ENCODE results near the gene NEK5.
"Not testable (repeated sequence)": the region's sequence is repeated elsewhere in the genome, so short reads cannot be mapped to it uniquely, and the experiment has no call there.

The NEK5 gene

GRCh38 chr13:52061587-52061986 lies 67.3 kb downstream of the NEK5 start:
- no peak for DNase-seq

DNA sequence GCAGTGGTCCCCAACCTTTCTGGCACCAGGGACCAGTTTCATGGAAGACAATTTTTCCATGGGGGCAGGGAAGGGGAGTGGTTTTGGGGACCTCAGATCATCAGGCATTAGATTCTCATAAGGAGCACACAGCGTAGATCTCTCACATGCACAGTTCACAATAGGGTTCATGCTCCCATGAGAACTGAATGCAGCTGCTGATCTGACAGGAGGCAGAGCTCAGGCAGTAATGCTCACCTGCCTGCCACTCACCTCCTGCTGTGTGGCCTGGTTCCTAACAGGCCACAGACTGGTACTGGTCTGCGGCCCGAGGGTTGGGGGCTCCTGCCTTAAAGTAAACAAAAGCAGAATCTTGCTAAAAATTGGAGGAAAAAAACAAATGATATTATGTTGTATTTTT lies 67.8 kb downstream of the NEK5 start:
- not testable (repeated sequence) for DNase-seq

DNA sequence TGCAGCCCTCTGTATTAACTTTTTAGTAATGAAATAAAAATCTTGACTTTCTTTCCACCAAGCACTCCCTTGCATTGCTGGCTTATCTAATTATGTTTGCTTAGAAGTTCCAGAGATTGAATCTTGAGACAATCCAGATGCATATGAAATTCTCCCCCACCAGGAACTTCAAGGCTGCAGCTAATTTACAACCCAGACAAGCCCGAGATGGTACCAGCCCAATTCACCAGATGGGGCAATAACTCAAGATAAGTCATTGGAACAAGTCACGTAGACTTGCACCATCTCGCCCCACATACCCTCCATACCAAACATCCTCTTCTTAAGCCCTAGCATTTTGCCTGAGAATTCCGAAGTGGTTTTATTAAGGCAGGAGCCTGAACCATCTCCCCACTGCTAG lies 75.4 kb downstream of the NEK5 start:
- DNase-seq, result no peak

GRCh38 chr13:52051400-52051799 lies 77.5 kb downstream of the NEK5 start:
- no peak for DNase-seq

- no peak for DNase-seq
These were observed 80.4 kb downstream of the NEK5 start for GRCh38 chr13:52048516-52048915.

- no peak for DNase-seq
These were observed 81.4 kb downstream of the NEK5 start for GRCh38 chr13:52047463-52047862.

DNA sequence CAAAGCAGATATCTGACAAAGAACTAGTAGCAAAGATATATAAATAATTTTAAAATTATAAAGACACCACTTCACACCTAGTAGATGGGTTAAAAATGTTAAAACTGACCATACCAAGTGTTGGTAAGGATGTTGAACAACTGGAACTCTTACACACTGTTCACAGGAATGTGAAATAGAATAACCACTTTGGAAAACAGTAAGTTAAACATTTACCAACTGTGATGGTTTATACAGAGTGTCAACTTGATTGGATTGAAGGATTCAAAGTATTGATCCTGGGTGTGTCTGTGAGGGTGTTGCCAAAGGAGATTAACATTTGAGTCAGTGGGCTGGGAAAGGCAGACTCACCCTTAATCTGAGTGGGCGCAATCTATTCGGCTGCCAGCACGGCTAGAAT lies 85.2 kb downstream of the NEK5 start:
- no peak for DNase-seq

GRCh38 chr13:52036037-52036436 lies 92.8 kb downstream of the NEK5 start:
- DNase-seq, result no peak

DNA sequence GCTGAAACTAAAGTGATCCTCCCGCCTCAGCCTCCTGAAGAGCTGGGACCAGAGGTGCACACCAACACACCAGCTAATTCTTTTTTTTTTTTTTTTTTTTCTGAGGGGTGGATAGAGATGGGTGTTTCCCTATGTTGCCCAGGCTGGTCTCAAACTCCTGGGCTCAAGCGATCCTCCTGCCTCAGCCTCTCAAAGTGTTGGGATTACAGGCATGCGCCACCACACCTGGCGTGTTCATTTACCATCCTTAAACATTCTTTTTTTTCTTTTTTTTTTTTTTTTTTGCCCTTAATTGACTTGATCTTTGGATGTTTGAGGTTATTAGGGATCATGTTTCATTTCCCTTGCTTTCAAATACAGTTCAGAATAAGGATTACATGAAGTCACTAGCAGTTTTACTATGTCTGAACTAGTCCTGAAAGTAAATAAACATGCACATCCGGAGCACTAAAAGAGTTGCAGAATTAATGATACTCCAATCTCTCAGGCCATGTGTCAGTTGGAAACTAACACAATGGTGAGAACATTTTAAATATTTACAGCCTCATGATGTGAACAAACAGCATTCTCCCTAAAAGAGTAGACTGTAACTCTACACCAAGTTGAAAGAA lies 94.2 kb downstream of the NEK5 start:
- no peak for DNase-seq

DNA sequence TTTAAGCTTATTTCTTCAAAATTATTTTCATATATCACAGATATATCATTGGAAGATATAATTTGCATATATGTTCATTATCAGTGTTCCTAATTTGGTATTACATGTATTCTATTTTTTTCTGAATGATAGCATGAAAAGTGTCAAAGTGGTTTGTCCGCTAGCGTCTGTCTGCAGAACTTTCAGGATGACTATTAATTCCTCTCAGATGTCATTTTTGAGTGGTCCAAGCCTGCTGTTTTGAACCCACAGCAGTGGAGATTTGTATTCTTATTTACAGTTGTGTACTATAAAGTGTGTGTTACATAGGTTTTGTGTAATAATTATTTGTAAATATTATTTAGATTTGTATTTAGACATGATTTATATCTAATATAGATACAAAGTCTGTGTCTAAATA lies 95.8 kb downstream of the NEK5 start:
- no peak for DNase-seq

DNA sequence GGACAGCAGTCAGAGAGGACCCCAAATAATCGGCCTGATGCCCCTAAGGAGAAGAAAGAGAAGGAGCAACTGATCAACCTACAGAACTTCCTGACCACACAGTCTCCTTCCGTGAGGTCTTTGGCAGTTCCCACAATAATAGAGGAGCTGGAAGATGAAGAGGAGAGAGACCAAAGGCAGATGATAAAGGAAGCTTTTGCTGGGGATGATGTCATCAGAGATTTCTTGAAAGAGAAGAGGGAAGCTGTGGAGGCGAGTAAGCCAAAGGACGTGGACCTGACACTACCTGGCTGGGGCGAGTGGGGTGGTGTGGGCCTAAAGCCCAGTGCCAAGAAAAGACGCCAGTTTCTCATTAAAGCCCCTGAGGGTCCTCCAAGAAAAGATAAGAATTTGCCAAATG lies 98.5 kb downstream of the NEK5 start:
- not testable (repeated sequence) for DNase-seq

GRCh38 chr13:52029569-52029968 lies 99.3 kb downstream of the NEK5 start:
- DNase-seq, result no peak

- no peak for DNase-seq
These were observed 101.0 kb downstream of the NEK5 start for GRCh38 chr13:52027832-52028231.

- no peak for DNase-seq
These were observed 102.6 kb downstream of the NEK5 start for GRCh38 chr13:52026246-52026626.

- no peak for DNase-seq
These were observed 103.2 kb downstream of the NEK5 start for GRCh38 chr13:52025475-52026245.

- no peak for DNase-seq
These were observed 104.4 kb downstream of the NEK5 start, which contains the start of gene UTP14C for GRCh38 chr13:52024481-52024880. UTP14C (plus strand) TSS chr13:52024691; CDS start chr13:52028805, 4,114 bp downstream.

GRCh38 chr13:52022356-52022755 lies 106.5 kb downstream of the NEK5 start:
- no peak for DNase-seq

- DNase-seq, result no peak
These were observed 108.7 kb downstream of the NEK5 start for GRCh38 chr13:52020191-52020590.

- DNase-seq, result no peak
These were observed 112.6 kb downstream of the NEK5 start for GRCh38 chr13:52016296-52016695.

DNA sequence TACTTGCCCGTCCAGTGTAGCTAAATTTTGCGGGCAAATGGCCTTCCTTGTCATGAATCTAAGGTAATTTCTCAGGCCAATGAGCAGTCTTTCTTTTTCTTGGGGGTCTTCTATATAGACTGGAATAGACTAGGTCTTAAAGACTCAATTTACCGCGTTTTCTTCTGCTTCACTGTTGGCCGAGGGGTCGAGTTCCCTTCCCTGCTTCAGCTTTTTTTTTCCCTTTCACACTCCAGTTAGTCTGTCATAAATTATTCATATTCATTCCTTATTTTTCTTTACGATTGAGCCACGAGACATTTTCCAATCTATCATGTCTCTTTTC lies 116.4 kb downstream of the NEK5 start:
- DNase-seq, result no peak

DNA sequence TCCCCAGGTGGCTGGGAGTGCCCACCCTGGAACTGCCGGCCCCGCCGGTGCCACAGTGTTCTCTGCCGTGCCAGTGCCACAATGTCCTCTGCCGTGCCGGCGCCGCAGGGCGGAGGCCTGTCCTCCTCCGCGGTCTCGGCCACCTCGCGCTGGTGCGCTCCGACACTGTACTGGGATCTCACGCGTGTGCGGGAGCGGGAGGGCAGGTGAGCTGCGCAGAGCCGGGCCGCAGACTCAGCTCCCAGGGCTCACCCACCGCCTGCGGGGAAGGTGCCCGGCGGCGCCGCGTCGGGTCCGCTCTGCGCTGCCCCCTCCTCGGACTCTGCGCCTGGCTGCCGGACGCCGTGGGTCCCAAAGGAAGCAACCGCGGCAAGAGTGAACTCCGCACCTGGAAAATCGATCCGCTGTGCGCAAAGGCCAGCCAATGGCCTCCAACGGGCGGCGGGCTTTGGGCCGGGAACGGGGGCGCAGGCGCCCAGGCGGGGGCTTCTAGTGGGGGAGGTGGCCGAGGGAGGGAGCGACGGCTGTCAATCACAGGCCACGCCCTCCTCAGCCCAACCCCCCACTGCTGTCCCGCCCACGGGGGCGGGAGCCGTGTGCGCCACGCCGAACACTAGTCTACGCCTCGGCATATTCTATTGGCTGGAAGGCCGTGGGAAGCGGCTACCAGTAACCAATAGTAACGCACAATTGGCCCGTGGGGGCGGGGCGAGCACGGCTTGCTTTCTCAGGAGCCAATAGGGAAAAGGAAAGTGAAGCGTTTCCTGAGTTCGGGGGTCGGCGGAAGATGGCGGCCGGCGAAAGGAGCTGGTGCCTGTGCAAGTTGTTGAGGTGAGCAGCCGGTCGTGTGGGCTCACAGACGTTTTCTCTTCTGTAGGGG lies 117.0 kb downstream of the NEK5 start, which contains the start of gene ALG11:
Gene ALG11, plus strand, starts transcription at position 767 of the 880 bp plus-strand sequence. Its CDS starts 21 bp downstream, at position 788.
- peak; percentile 99 for DNase-seq

GRCh38 chr13:52010890-52011631 lies 117.8 kb downstream of the NEK5 start, which contains the start of gene ATP7B:
ATP7B (minus strand) TSS chr13:52011450; CDS start chr13:52011337, 113 bp downstream.
- peak; percentile 73 for DNase-seq

DNA sequence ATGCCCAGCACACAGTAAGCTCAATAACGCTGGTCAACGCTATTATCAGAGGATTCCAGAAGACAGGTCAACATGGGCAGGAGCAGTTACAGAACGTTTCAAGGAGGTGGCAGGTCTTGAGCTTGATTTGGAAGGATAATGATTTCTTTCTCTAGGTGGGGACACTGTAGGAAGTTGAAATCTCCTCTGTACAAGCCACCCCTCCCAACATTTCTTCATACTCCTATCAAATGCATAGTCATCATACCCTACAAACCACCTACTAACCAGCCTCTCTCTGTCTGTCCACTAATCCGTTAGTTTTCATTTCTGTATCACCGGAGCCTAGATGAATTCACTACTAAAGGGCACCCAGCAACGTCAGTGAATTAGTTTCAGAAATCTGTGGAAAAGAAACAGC lies 118.9 kb downstream of the NEK5 start:
- no peak for DNase-seq

All from eye (tissue), 1 donor.